ENCODE results near the gene SMAD4.

The SMAD4 gene

GRCh38 chr18:51049137-51049536, 19.1 kb downstream of the SMAD4 start:
- 100% methylated on average over 1 of the region's 2 CpGs for WGBS (ENCODE audit: extremely low coverage, insufficient coverage, low lambda C conversion rate)
- no peak overlapping the region for H3K18ac ChIP-seq (ENCODE audit: low read length)
- H3K4me1 ChIP-seq (ENCODE audit: control insufficient read depth, low read depth, low read length): no peaks in the 10 kb centered on the region
- H2BK5ac ChIP-seq (ENCODE audit: low read length): no peak overlapping the region
- H3K56ac ChIP-seq (ENCODE audit: low read length): no peak overlapping the region
- no peaks in the 10 kb centered on the region for H3K27me3 ChIP-seq (ENCODE audit: insufficient read depth, low read length, poor library complexity)
- no peak overlapping the region for H2BK120ac ChIP-seq (ENCODE audit: low read depth, low read length)
- H3K27ac ChIP-seq (ENCODE audit: low read depth, low read length): no peak overlapping the region
- H3K4ac ChIP-seq (ENCODE audit: low read depth, low read length): no peak overlapping the region
- no peak overlapping the region for H2BK15ac ChIP-seq (replicated peaks; ENCODE audit: low read depth)
- no peak for DNase-seq
- H3K79me1 ChIP-seq (ENCODE audit: low read length): peaks cover 8% of the 10 kb centered on the region
- H3K79me2 ChIP-seq (ENCODE audit: control insufficient read depth, insufficient read depth, low read length): peaks cover 19% of the 10 kb centered on the region
- no peaks in the 10 kb centered on the region for H3K36me3 ChIP-seq (ENCODE audit: control insufficient read depth, insufficient read depth, low read length)
- H2AK5ac ChIP-seq (ENCODE audit: low read length): no peak overlapping the region
- no peak overlapping the region for H3K4me3 ChIP-seq (ENCODE audit: low read length)
- H4K5ac ChIP-seq (ENCODE audit: low read length): no peak overlapping the region
- H3K9ac ChIP-seq (ENCODE audit: low read length): no peak overlapping the region
- no peak overlapping the region for H3K23ac ChIP-seq (ENCODE audit: low read length)
- no peak overlapping the region for H3K4me2 ChIP-seq (ENCODE audit: low read length)
- H4K8ac ChIP-seq (ENCODE audit: low read depth, low read length): no peak overlapping the region

DNA sequence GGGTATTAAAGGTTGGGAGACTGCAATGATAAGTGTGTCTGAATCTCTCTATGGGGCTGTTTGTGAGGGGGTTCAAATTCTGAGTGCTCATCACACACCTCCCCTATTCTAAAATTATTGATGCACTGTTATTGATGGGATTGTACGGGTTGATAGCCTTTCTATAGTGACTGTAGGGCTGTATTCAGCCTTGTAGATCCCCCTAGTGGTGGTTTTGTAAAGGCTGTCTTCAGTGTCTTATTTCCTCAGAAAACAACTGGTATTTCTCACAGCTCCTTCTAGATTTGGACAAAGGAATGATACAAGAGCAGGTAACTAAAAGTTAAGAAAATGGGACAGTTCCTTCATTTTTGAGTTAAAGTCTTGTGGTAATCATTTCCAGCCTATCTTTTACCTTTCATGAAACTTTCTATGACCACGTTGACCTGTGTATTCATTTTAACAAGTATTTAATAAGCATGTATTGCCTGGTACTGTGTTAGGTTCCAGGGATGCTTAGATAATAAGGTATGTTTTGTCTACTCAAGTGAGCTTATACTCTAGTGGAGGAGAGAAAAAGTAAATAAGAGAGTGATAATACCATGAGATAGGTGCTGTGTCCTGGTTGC, 21.2 kb downstream of the SMAD4 start:
- H4K5ac ChIP-seq (ENCODE audit: low read length): no peak overlapping the region
- H2AK5ac ChIP-seq (ENCODE audit: low read length): no peak overlapping the region
- H3K18ac ChIP-seq (ENCODE audit: low read length): no peak overlapping the region
- no CpG with 5 or more reads among the region's 2 CpGs for WGBS (ENCODE audit: extremely low coverage, insufficient coverage, low lambda C conversion rate)
- peaks cover 2% of the 10 kb centered on the region for H3K36me3 ChIP-seq (ENCODE audit: control insufficient read depth, insufficient read depth, low read length)
- H3K23ac ChIP-seq (ENCODE audit: low read length): no peak overlapping the region
- H2BK5ac ChIP-seq (ENCODE audit: low read length): no peak overlapping the region
- no peak overlapping the region for H4K8ac ChIP-seq (ENCODE audit: low read depth, low read length)
- no peak overlapping the region for H3K27ac ChIP-seq (ENCODE audit: low read depth, low read length)
- no peak overlapping the region for H3K4me3 ChIP-seq (ENCODE audit: low read length)
- no peak overlapping the region for H2BK120ac ChIP-seq (ENCODE audit: low read depth, low read length)
- no peak overlapping the region for H3K9ac ChIP-seq (ENCODE audit: low read length)
- no peak overlapping the region for H3K4me2 ChIP-seq (ENCODE audit: low read length)
- H2BK15ac ChIP-seq (replicated peaks; ENCODE audit: low read depth): no peak overlapping the region
- peak; percentile 77 for DNase-seq
- H3K4me1 ChIP-seq (ENCODE audit: control insufficient read depth, low read depth, low read length): no peaks in the 10 kb centered on the region
- no peak overlapping the region for H3K4ac ChIP-seq (ENCODE audit: low read depth, low read length)
- H3K79me1 ChIP-seq (ENCODE audit: low read length): peaks cover 6% of the 10 kb centered on the region
- peaks cover 3% of the 10 kb centered on the region for H3K79me2 ChIP-seq (ENCODE audit: control insufficient read depth, insufficient read depth, low read length)
- no peaks in the 10 kb centered on the region for H3K27me3 ChIP-seq (ENCODE audit: insufficient read depth, low read length, poor library complexity)
- no peak overlapping the region for H3K56ac ChIP-seq (ENCODE audit: low read length)

DNA sequence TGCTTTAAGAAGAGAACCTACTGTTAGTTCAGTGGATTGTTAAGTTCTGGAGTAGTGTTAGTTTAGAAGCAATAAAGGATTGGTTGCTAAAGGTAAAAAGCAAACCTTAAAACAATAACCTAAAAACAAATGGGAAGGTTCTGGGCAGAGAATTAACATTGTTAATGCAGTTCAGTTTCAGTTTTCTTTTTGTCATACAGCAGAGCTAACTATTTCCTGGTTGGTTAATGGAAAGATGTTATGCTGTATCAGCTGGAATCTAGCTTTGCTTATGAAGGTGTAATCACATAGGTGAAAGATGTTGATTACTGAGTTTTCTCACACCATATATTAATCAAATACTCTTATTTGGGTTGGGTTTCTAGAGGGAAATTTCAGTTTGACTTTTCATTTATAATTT, 23.8 kb downstream of the SMAD4 start:
- no peak overlapping the region for H3K27ac ChIP-seq (ENCODE audit: low read depth, low read length)
- no peak overlapping the region for H3K4ac ChIP-seq (ENCODE audit: low read depth, low read length)
- no peaks in the 10 kb centered on the region for H3K27me3 ChIP-seq (ENCODE audit: insufficient read depth, low read length, poor library complexity)
- no peak overlapping the region for H3K18ac ChIP-seq (ENCODE audit: low read length)
- H3K9ac ChIP-seq (ENCODE audit: low read length): no peak overlapping the region
- no peak overlapping the region for H3K56ac ChIP-seq (ENCODE audit: low read length)
- no peak overlapping the region for H4K8ac ChIP-seq (ENCODE audit: low read depth, low read length)
- H3K36me3 ChIP-seq (ENCODE audit: control insufficient read depth, insufficient read depth, low read length): peaks cover 2% of the 10 kb centered on the region
- no peak overlapping the region for H3K23ac ChIP-seq (ENCODE audit: low read length)
- H2AK5ac ChIP-seq (ENCODE audit: low read length): no peak overlapping the region
- peaks cover 3% of the 10 kb centered on the region for H3K79me1 ChIP-seq (ENCODE audit: low read length)
- DNase-seq: no peak
- H3K4me1 ChIP-seq (ENCODE audit: control insufficient read depth, low read depth, low read length): no peaks in the 10 kb centered on the region
- H3K4me3 ChIP-seq (ENCODE audit: low read length): no peak overlapping the region
- no peak overlapping the region for H2BK5ac ChIP-seq (ENCODE audit: low read length)
- no peak overlapping the region for H4K5ac ChIP-seq (ENCODE audit: low read length)
- no peak overlapping the region for H2BK120ac ChIP-seq (ENCODE audit: low read depth, low read length)
- no peak overlapping the region for H3K4me2 ChIP-seq (ENCODE audit: low read length)
- no peak overlapping the region for H2BK15ac ChIP-seq (replicated peaks; ENCODE audit: low read depth)
- H3K79me2 ChIP-seq (ENCODE audit: control insufficient read depth, insufficient read depth, low read length): no peaks in the 10 kb centered on the region

DNA sequence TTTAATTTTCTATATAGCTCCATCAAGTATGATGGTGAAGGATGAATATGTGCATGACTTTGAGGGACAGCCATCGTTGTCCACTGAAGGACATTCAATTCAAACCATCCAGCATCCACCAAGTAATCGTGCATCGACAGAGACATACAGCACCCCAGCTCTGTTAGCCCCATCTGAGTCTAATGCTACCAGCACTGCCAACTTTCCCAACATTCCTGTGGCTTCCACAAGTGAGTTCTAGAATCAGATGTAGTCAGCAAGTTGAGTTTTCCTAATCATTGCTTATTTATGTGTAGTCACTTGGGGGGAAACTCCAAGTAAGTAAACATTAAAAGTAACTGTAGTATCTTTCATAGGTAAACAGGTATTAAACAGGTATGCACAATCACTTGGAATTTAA, 24.8 kb downstream of the SMAD4 start:
- WGBS (ENCODE audit: extremely low coverage, insufficient coverage, low lambda C conversion rate): no CpG with 5 or more reads among the region's 3 CpGs
- peaks cover 2% of the 10 kb centered on the region for H3K36me3 ChIP-seq (ENCODE audit: control insufficient read depth, insufficient read depth, low read length)
- no peaks in the 10 kb centered on the region for H3K79me2 ChIP-seq (ENCODE audit: control insufficient read depth, insufficient read depth, low read length)

GRCh38 chr18:51059969-51060368, 30.0 kb downstream of the SMAD4 start:
- no peak overlapping the region for H3K27ac ChIP-seq (ENCODE audit: low read depth, low read length)
- no peak overlapping the region for H4K8ac ChIP-seq (ENCODE audit: low read depth, low read length)
- H3K9ac ChIP-seq (ENCODE audit: low read length): no peak overlapping the region
- H3K4me3 ChIP-seq (ENCODE audit: low read length): no peak overlapping the region
- no peak overlapping the region for H3K4ac ChIP-seq (ENCODE audit: low read depth, low read length)
- no peaks in the 10 kb centered on the region for H3K79me1 ChIP-seq (ENCODE audit: low read length)
- no peaks in the 10 kb centered on the region for H3K27me3 ChIP-seq (ENCODE audit: insufficient read depth, low read length, poor library complexity)
- H2AK5ac ChIP-seq (ENCODE audit: low read length): no peak overlapping the region
- H3K36me3 ChIP-seq (ENCODE audit: control insufficient read depth, insufficient read depth, low read length): no peaks in the 10 kb centered on the region
- H3K56ac ChIP-seq (ENCODE audit: low read length): no peak overlapping the region
- H3K4me2 ChIP-seq (ENCODE audit: low read length): no peak overlapping the region
- no peak for DNase-seq
- H3K79me2 ChIP-seq (ENCODE audit: control insufficient read depth, insufficient read depth, low read length): no peaks in the 10 kb centered on the region
- H3K4me1 ChIP-seq (ENCODE audit: control insufficient read depth, low read depth, low read length): no peaks in the 10 kb centered on the region
- H2BK15ac ChIP-seq (replicated peaks; ENCODE audit: low read depth): no peak overlapping the region
- H2BK5ac ChIP-seq (ENCODE audit: low read length): no peak overlapping the region
- H3K23ac ChIP-seq (ENCODE audit: low read length): no peak overlapping the region
- H4K5ac ChIP-seq (ENCODE audit: low read length): no peak overlapping the region
- WGBS (ENCODE audit: extremely low coverage, insufficient coverage, low lambda C conversion rate): no CpG with 5 or more reads among the region's 3 CpGs
- H3K18ac ChIP-seq (ENCODE audit: low read length): no peak overlapping the region
- no peak overlapping the region for H2BK120ac ChIP-seq (ENCODE audit: low read depth, low read length)

More for the DNA sequence above, 24.8 kb downstream of the SMAD4 start:
- Histone ChIP-seq H3K56ac (ENCODE audit: low read length) (no peak overlapping the region), H3K9ac (ENCODE audit: low read length) (no peak overlapping the region), H3K23ac (ENCODE audit: low read length) (no peak overlapping the region), H2BK15ac (replicated peaks; ENCODE audit: low read depth) (no peak overlapping the region), H3K18ac (ENCODE audit: low read length) (no peak overlapping the region), H3K27me3 (ENCODE audit: insufficient read depth, low read length, poor library complexity) (no peaks in the 10 kb centered on the region), H3K4me1 (ENCODE audit: control insufficient read depth, low read depth, low read length) (no peaks in the 10 kb centered on the region), H3K27ac (ENCODE audit: low read depth, low read length) (no peak overlapping the region), H2BK5ac (ENCODE audit: low read length) (no peak overlapping the region), H3K4ac (ENCODE audit: low read depth, low read length) (no peak overlapping the region), H4K5ac (ENCODE audit: low read length) (no peak overlapping the region), H3K4me3 (ENCODE audit: low read length) (no peak overlapping the region), H2BK120ac (ENCODE audit: low read depth, low read length) (no peak overlapping the region), H2AK5ac (ENCODE audit: low read length) (no peak overlapping the region), H3K4me2 (ENCODE audit: low read length) (no peak overlapping the region), H3K79me1 (ENCODE audit: low read length) (peaks cover 3% of the 10 kb centered on the region), H4K8ac (ENCODE audit: low read depth, low read length) (no peak overlapping the region)
- DNase-seq: no peak

DNA sequence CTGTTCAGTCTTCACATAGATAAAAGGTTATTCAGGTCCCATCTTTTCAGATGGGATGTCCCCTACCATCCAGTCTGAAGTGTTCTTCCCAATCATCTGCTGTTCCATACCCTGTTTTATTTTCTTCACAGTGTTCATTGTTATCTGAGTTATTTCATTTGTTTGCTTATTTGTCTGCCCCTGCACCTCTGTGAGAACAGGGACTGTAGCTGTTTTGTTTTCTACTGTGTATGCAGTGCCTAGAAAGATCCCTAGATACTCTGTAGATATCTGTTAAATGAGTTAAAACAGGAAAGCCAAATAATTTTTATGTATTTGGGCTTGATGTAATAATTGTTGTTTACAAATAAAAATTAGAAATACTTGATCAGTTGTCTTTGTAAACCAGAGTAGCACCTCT, 34.2 kb downstream of the SMAD4 start:
- H2BK120ac ChIP-seq (ENCODE audit: low read depth, low read length): no peak overlapping the region
- no peak overlapping the region for H3K56ac ChIP-seq (ENCODE audit: low read length)
- no peak overlapping the region for H3K18ac ChIP-seq (ENCODE audit: low read length)
- H3K4me2 ChIP-seq (ENCODE audit: low read length): no peak overlapping the region
- H3K79me1 ChIP-seq (ENCODE audit: low read length): no peaks in the 10 kb centered on the region
- no peak overlapping the region for H2BK15ac ChIP-seq (replicated peaks; ENCODE audit: low read depth)
- DNase-seq: no peak
- H3K27me3 ChIP-seq (ENCODE audit: insufficient read depth, low read length, poor library complexity): no peaks in the 10 kb centered on the region
- no peak overlapping the region for H3K27ac ChIP-seq (ENCODE audit: low read depth, low read length)
- no peak overlapping the region for H3K9ac ChIP-seq (ENCODE audit: low read length)
- no peaks in the 10 kb centered on the region for H3K4me1 ChIP-seq (ENCODE audit: control insufficient read depth, low read depth, low read length)
- H3K23ac ChIP-seq (ENCODE audit: low read length): no peak overlapping the region
- H4K5ac ChIP-seq (ENCODE audit: low read length): no peak overlapping the region
- H2BK5ac ChIP-seq (ENCODE audit: low read length): no peak overlapping the region
- no peak overlapping the region for H4K8ac ChIP-seq (ENCODE audit: low read depth, low read length)
- no peak overlapping the region for H3K4me3 ChIP-seq (ENCODE audit: low read length)
- H3K36me3 ChIP-seq (ENCODE audit: control insufficient read depth, insufficient read depth, low read length): peaks cover 3% of the 10 kb centered on the region
- no peak overlapping the region for H2AK5ac ChIP-seq (ENCODE audit: low read length)
- H3K4ac ChIP-seq (ENCODE audit: low read depth, low read length): no peak overlapping the region
- H3K79me2 ChIP-seq (ENCODE audit: control insufficient read depth, insufficient read depth, low read length): no peaks in the 10 kb centered on the region

Measured in mesendoderm (in vitro differentiated cells).